Astrocyte (in vitro differentiated cells and primary cell): ENCODE data around the gene SLC26A1. TPM values are rescaled to one million over a fixed set of nuclear protein-coding genes. Genes with fewer than 3 reads are reported as not detected.

Source experiments
- DNase-seq: peaks from one replicate; pipeline ENCODE4 v3.0.0-alpha.2; 2010; ENCODE audit warnings: low read depth
- FAIRE-seq: peaks from 2 replicates; lab custom pipeline; 2011; peaks lifted over from hg19 to GRCh38; lab: Jason Lieb, UNC
- H2AFZ ChIP-seq: 2 replicates; pipeline ENCODE4 v1.6.0; 2012; ENCODE audit warnings: low read depth, low read length, inconsistent platforms
- H3K27ac ChIP-seq: 2 replicates; pipeline ENCODE4 v1.5.1; 2011; ENCODE audit warnings: low read depth, low read length, inconsistent platforms
- H3K27me3 ChIP-seq: 2 replicates; pipeline ENCODE4 v1.6.0; 2011; ENCODE audit warnings: low read length, inconsistent platforms; ENCODE audit not compliant: insufficient read depth
- H3K36me3 ChIP-seq: 2 replicates; pipeline ENCODE4 v1.5.1; 2011; ENCODE audit warnings: low read length, inconsistent platforms; ENCODE audit not compliant: insufficient read depth
- H3K4me1 ChIP-seq: 2 replicates; pipeline ENCODE4 v1.5.1; 2011; ENCODE audit warnings: low read length, inconsistent platforms; ENCODE audit not compliant: insufficient read depth
- H3K4me2 ChIP-seq: 2 replicates; pipeline ENCODE4 v1.6.0; 2012; ENCODE audit warnings: low read length, inconsistent platforms
- H3K4me3 ChIP-seq: 2 replicates; pipeline ENCODE4 v1.5.1; 2011; ENCODE audit warnings: low read depth, mild to moderate bottlenecking, low read length, inconsistent platforms; ENCODE audit not compliant: insufficient read depth
- H3K79me2 ChIP-seq: 2 replicates; pipeline ENCODE4 v1.6.0; 2012; ENCODE audit warnings: mild to moderate bottlenecking, low read length, inconsistent platforms; ENCODE audit not compliant: insufficient read depth
- H3K9ac ChIP-seq: 2 replicates; pipeline ENCODE4 v1.6.0; 2012; ENCODE audit warnings: mild to moderate bottlenecking, low read length, inconsistent platforms
- H3K9me3 ChIP-seq: 2 replicates; pipeline ENCODE4 v1.5.1; 2012; ENCODE audit warnings: low read depth, mild to moderate bottlenecking, low read length, inconsistent platforms; ENCODE audit not compliant: insufficient read depth
- H4K20me1 ChIP-seq: 2 replicates; pipeline ENCODE4 v1.6.0; 2012; ENCODE audit warnings: low read length, inconsistent platforms; ENCODE audit not compliant: insufficient read depth
- H3K27ac Mint-ChIP-seq: one replicate; pipeline ENCODE4 v1.8.0; 2021; ENCODE audit warnings: mild to moderate bottlenecking, mixed read lengths; ENCODE audit not compliant: unreplicated experiment
- H3K27me3 Mint-ChIP-seq: one replicate; pipeline ENCODE4 v1.8.0; 2021; ENCODE audit warnings: low read depth, mixed read lengths; ENCODE audit not compliant: unreplicated experiment
- H3K36me3 Mint-ChIP-seq: one replicate; pipeline ENCODE4 v1.8.0; 2021; ENCODE audit warnings: low read depth, mixed read lengths; ENCODE audit not compliant: unreplicated experiment
- H3K4me1 Mint-ChIP-seq: one replicate; pipeline ENCODE4 v1.8.0; 2021; ENCODE audit warnings: low read depth, mixed read lengths; ENCODE audit not compliant: unreplicated experiment
- H3K4me3 Mint-ChIP-seq: one replicate; pipeline ENCODE4 v1.8.0; 2021; ENCODE audit warnings: mild to moderate bottlenecking, moderate library complexity, mixed read lengths; ENCODE audit not compliant: unreplicated experiment
- H3K9me3 Mint-ChIP-seq: one replicate; pipeline ENCODE4 v1.8.0; 2021; ENCODE audit warnings: mild to moderate bottlenecking, mixed read lengths; ENCODE audit not compliant: unreplicated experiment
- CTCF ChIP-seq: IDR thresholded peaks from 2 replicates; pipeline ENCODE4 v1.5.1; 2011; ENCODE audit warnings: low read depth, mild to moderate bottlenecking, inconsistent platforms, low read length, moderate library complexity; ENCODE audit not compliant: insufficient read depth
- EZH2 ChIP-seq: IDR thresholded peaks from 2 replicates; pipeline ENCODE4 v1.6.1; 2012; ENCODE audit warnings: mild to moderate bottlenecking, low read length, inconsistent platforms; ENCODE audit not compliant: insufficient read depth
- total RNA-seq: library from RNA; stranded (reverse); gene quantifications from 2 replicates; pipeline ENCODE4 v1.2.1, GENCODE V29; 2021

SLC26A1 gene
- total RNA-seq, 1 donor from 2014 or later = 0.34 TPM

- Histone ChIP-seq H3K36me3 (no peaks in the 10 kb centered on the region), H2AFZ (no peak overlapping the region), H3K79me2 (no peaks in the 10 kb centered on the region), H3K4me1 (peaks cover 18% of the 10 kb centered on the region), H3K9me3 (no peaks in the 10 kb centered on the region), H3K27me3 (no peaks in the 10 kb centered on the region), H4K20me1 (peaks cover 12% of the 10 kb centered on the region), H3K27ac (no peak overlapping the region), H3K9ac (no peak overlapping the region), H3K4me3 (no peak overlapping the region), H3K4me2 (no peak overlapping the region)
- peaks cover 4% of the 10 kb centered on the region for H3K27me3 Mint-ChIP-seq
- peaks cover 3% of the 10 kb centered on the region for H3K4me1 Mint-ChIP-seq
- DNase-seq = no peak
- H3K27ac Mint-ChIP-seq = no peak overlapping the region
- no peak for FAIRE-seq
- H3K4me3 Mint-ChIP-seq = no peak overlapping the region
- H3K9me3 Mint-ChIP-seq = no peaks in the 10 kb centered on the region
- H3K36me3 Mint-ChIP-seq = peaks cover 3% of the 10 kb centered on the region
- TF ChIP-seq EZH2 = no peak
- TF ChIP-seq CTCF = no peak
Observed at GRCh38 chr4:990746-991367, 2.3 kb downstream of the SLC26A1 start.

- no peak overlapping the region for H3K4me3 Mint-ChIP-seq
- TF ChIP-seq EZH2 = no peak
- no peak for TF ChIP-seq CTCF
- no peaks in the 10 kb centered on the region for H3K36me3 ChIP-seq
- peaks cover 22% of the 10 kb centered on the region for H3K4me1 ChIP-seq
- H3K4me3 ChIP-seq = no peak overlapping the region
- H2AFZ ChIP-seq = no peak overlapping the region
- H3K9ac ChIP-seq = no peak overlapping the region
- DNase-seq = no peak
- peaks cover 3% of the 10 kb centered on the region for H3K36me3 Mint-ChIP-seq
- no peaks in the 10 kb centered on the region for H3K27me3 Mint-ChIP-seq
- H3K4me2 ChIP-seq = no peak overlapping the region
- no peaks in the 10 kb centered on the region for H3K9me3 Mint-ChIP-seq
- H3K4me1 Mint-ChIP-seq = peaks cover 8% of the 10 kb centered on the region
- peaks cover 9% of the 10 kb centered on the region for H4K20me1 ChIP-seq
- H3K27me3 ChIP-seq = no peaks in the 10 kb centered on the region
- no peak overlapping the region for H3K27ac ChIP-seq
- FAIRE-seq = no peak
- H3K79me2 ChIP-seq = no peaks in the 10 kb centered on the region
- no peak overlapping the region for H3K27ac Mint-ChIP-seq
- H3K9me3 ChIP-seq = no peaks in the 10 kb centered on the region
Observed at GRCh38 chr4:989722-990471, 3.3 kb downstream of the SLC26A1 start.
